ENCODE measurements around the gene RTF2.

- TF ChIP-seq, protein P1, sequence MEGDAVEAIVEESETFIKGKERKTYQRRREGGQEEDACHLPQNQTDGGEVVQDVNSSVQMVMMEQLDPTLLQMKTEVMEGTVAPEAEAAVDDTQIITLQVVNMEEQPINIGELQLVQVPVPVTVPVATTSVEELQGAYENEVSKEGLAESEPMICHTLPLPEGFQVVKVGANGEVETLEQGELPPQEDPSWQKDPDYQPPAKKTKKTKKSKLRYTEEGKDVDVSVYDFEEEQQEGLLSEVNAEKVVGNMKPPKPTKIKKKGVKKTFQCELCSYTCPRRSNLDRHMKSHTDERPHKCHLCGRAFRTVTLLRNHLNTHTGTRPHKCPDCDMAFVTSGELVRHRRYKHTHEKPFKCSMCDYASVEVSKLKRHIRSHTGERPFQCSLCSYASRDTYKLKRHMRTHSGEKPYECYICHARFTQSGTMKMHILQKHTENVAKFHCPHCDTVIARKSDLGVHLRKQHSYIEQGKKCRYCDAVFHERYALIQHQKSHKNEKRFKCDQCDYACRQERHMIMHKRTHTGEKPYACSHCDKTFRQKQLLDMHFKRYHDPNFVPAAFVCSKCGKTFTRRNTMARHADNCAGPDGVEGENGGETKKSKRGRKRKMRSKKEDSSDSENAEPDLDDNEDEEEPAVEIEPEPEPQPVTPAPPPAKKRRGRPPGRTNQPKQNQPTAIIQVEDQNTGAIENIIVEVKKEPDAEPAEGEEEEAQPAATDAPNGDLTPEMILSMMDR (IDR thresholded peaks at IDR 0.05), result no peak
- no peak for TF ChIP-seq POLR2A (IDR thresholded peaks at IDR 0.05)
Measured at GRCh38 chr20:56511926-56512325, 43.5 kb downstream of the RTF2 start.
